A549 treated with AZD2906 at 1 μM for 4 hours (cell line): ENCODE measurements around the gene IRS1. TPM values are rescaled to one million over a fixed set of nuclear protein-coding genes. Genes with fewer than 3 reads are reported as not detected.

Experiments used
- total RNA-seq: library from RNA; stranded (reverse); fragments of 200-300 nt; extraction: Qiagen RNA extraction; gene quantifications from 5 replicates; pipeline ENCODE4 v1.2.3, GENCODE V29; 2022

IRS1 gene
- total RNA-seq, result 13.1 to 15.2 TPM (median 14.8 TPM) in 5 replicates

GRCh38 chr2:226799211-226799975 is at the start of gene IRS1:
TSS of gene IRS1 (minus strand) at chr2:226799820. CDS start at chr2:226798738, 1,082 bp downstream.

GRCh38 chr2:226835796-226836547 is 36.4 kb upstream of the IRS1 start, which contains the start of gene RHBDD1:
TSS of gene RHBDD1 (plus strand) at chr2:226836054. CDS start at chr2:226864694, 28,640 bp downstream.

Other genes with a start within 250 kb of the IRS1 start
- 7.6 to 8.9 TPM (median 8.7 TPM) in 5 replicates for gene RHBDD1, start 36.2 kb upstream of the IRS1 start, total RNA-seq